Measurements from ENCODE around the gene AMER2. TPM values are rescaled to one million over a fixed set of nuclear protein-coding genes. Genes with fewer than 3 reads are reported as not detected.

Gene AMER2
- total RNA-seq, 2 experiments from 2014 or later = not detected

- DNase-seq (ENCODE audit: low spot score) = no peak
- Histone ChIP-seq H4K20me1 (ENCODE audit: insufficient read depth, low read length) (no peaks in the 10 kb centered on the region), H2AFZ (ENCODE audit: low read length) (no peak overlapping the region), H3K4me1 (ENCODE audit: insufficient read depth, low read length, poor library complexity, severe bottlenecking) (peaks cover 15% of the 10 kb centered on the region), H3K9me2 (ENCODE audit: insufficient read depth, low read length) (no peaks in the 10 kb centered on the region), H3K79me2 (ENCODE audit: insufficient read depth, low read depth, low read length) (no peaks in the 10 kb centered on the region), H3K27ac (ENCODE audit: low read depth, low read length, poor library complexity, severe bottlenecking) (no peak overlapping the region), H3K36me3 (ENCODE audit: insufficient read depth, low read length) (no peaks in the 10 kb centered on the region; the same call in 1 of the 2 replicates), H3K9me3 (ENCODE audit: low read length) (no peaks in the 10 kb centered on the region), H3K4me2 (ENCODE audit: low read length) (no peak overlapping the region), H3K4me3 (ENCODE audit: low read depth, low read length, poor library complexity, severe bottlenecking) (no peak overlapping the region)
- intact Hi-C loops (cut with micrococcal nuclease; ENCODE audit: unreplicated experiment) = no loop called here
- POLR2A ChIA-PET = interaction anchor here (0.5 to 0.6 kb wide), 2 partner anchors 15 to 202 kb away, joined by 3 to 4 read pairs; no protein-coding TSS in a partner anchor
- no TSS peak for BruUV-seq (replicated peaks)
- TF ChIP-seq CTCF (conservative IDR thresholded peaks at IDR 0.05; ENCODE audit: low read length) = no peak
- no peak for TF ChIP-seq EZH2phosphoT487 (IDR thresholded peaks at IDR 0.05; ENCODE audit: borderline replicate concordance, low read depth, low read length)
- CTCF ChIA-PET (ENCODE audit: unreplicated experiment) = interaction anchor here (0.5 kb wide), 1 partner anchor 55 kb away, joined by 3 read pairs; no protein-coding TSS in a partner anchor
These were observed 3.3 kb upstream of the AMER2 start for GRCh38 chr13:25175431-25175830.

- Histone ChIP-seq H3K79me2 (ENCODE audit: insufficient read depth, low read depth, low read length) (no peaks in the 10 kb centered on the region), H3K4me3 (ENCODE audit: low read depth, low read length, poor library complexity, severe bottlenecking) (no peak overlapping the region), H3K36me3 (ENCODE audit: insufficient read depth, low read length) (no peaks in the 10 kb centered on the region; the same call in 1 of the 2 replicates), H4K20me1 (ENCODE audit: insufficient read depth, low read length) (no peaks in the 10 kb centered on the region), H3K9me3 (ENCODE audit: low read length) (no peaks in the 10 kb centered on the region), H3K27ac (ENCODE audit: low read depth, low read length, poor library complexity, severe bottlenecking) (no peak overlapping the region), H3K4me2 (ENCODE audit: low read length) (no peak overlapping the region), H2AFZ (ENCODE audit: low read length) (no peak overlapping the region), H3K4me1 (ENCODE audit: insufficient read depth, low read length, poor library complexity, severe bottlenecking) (peaks cover 11% of the 10 kb centered on the region), H3K9me2 (ENCODE audit: insufficient read depth, low read length) (no peaks in the 10 kb centered on the region)
- ChIA-PET POLR2A (no interaction called here), CTCF (ENCODE audit: unreplicated experiment) (no interaction called here)
- TF ChIP-seq EZH2phosphoT487 (IDR thresholded peaks at IDR 0.05; ENCODE audit: borderline replicate concordance, low read depth, low read length) (no peak), CTCF (conservative IDR thresholded peaks at IDR 0.05; ENCODE audit: low read length) (no peak)
- no peak for DNase-seq (ENCODE audit: low spot score)
- intact Hi-C loops (cut with micrococcal nuclease; ENCODE audit: unreplicated experiment) = no loop called here
- no TSS peak for BruUV-seq (replicated peaks)
These were observed 2.9 kb upstream of the AMER2 start for GRCh38 chr13:25175026-25175425.

DNA sequence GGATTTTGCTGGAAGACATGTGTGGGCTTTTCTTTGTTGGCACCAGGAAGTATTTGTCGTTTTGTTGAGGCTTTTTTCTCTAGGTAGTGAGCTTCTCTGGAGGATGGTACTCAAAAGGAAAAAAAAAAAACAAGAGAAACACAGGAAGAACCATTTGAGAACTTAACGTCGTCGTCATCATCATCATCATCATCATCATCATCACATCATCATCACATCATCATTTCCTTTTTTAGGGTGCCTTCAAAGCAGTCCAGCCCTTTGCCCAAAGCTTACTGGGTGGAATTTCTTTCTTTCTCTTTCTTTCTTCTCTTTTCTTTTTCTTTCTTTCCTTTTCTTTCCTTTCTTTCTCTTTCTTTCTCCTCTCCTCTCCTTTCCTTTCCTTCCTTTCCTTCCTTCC lies 2.2 kb upstream of the AMER2 start:
- Histone ChIP-seq H3K36me3 (ENCODE audit: insufficient read depth, low read length) (no peaks in the 10 kb centered on the region; the same call in 1 of the 2 replicates), H3K9me3 (ENCODE audit: low read length) (no peaks in the 10 kb centered on the region), H3K79me2 (ENCODE audit: insufficient read depth, low read depth, low read length) (no peaks in the 10 kb centered on the region), H3K9me2 (ENCODE audit: insufficient read depth, low read length) (no peaks in the 10 kb centered on the region), H4K20me1 (ENCODE audit: insufficient read depth, low read length) (no peaks in the 10 kb centered on the region), H3K4me2 (ENCODE audit: low read length) (no peak overlapping the region), H3K27ac (ENCODE audit: low read depth, low read length, poor library complexity, severe bottlenecking) (no peak overlapping the region), H3K4me3 (ENCODE audit: low read depth, low read length, poor library complexity, severe bottlenecking) (no peak overlapping the region), H2AFZ (ENCODE audit: low read length) (no peak overlapping the region), H3K4me1 (ENCODE audit: insufficient read depth, low read length, poor library complexity, severe bottlenecking) (peaks cover 4% of the 10 kb centered on the region)
- DNase-seq (ENCODE audit: low spot score) = no peak
- ChIA-PET POLR2A (interaction anchor here (0.7 kb wide), 1 partner anchor 235 kb away, joined by 3 read pairs; no protein-coding TSS in a partner anchor), CTCF (ENCODE audit: unreplicated experiment) (no interaction called here)
- BruUV-seq (replicated peaks) = no TSS peak
- intact Hi-C loops (cut with micrococcal nuclease; ENCODE audit: unreplicated experiment) = no loop called here
- TF ChIP-seq CTCF (conservative IDR thresholded peaks at IDR 0.05; ENCODE audit: low read length) = no peak
- TF ChIP-seq EZH2phosphoT487 (IDR thresholded peaks at IDR 0.05; ENCODE audit: borderline replicate concordance, low read depth, low read length) = no peak
